Mesenchymal stem cell (in vitro differentiated cells and primary cell): Measurements from ENCODE around the gene ROCK2.

Experiments
- DNase-seq: peaks from one replicate; pipeline ENCODE4 v3.0.0-alpha.2; 2013
- H2AFZ ChIP-seq: one replicate; pipeline ENCODE4 v1.6.1; 2013; ENCODE audit warnings: low read depth, mild to moderate bottlenecking, control low read depth, inconsistent platforms, low read length, moderate library complexity
- H2AK5ac ChIP-seq: 2 replicates; pipeline ENCODE4 v1.6.1; 2013; ENCODE audit warnings: low read length, moderate library complexity, mild to moderate bottlenecking, inconsistent platforms; ENCODE audit not compliant: severe bottlenecking
- H2BK120ac ChIP-seq: one replicate; pipeline ENCODE4 v1.6.1; 2013; ENCODE audit warnings: low read depth, mild to moderate bottlenecking, inconsistent platforms, low read length, moderate library complexity
- H2BK12ac ChIP-seq, 2 experiments: one replicate each; pipeline ENCODE4 v1.6.1; 2013; ENCODE audit warnings: inconsistent platforms in 2 of 2, low read length in 2 of 2, mild to moderate bottlenecking in 2 of 2, moderate library complexity in 2 of 2, control low read depth in 1 of 2
- H2BK15ac ChIP-seq: one replicate; pipeline ENCODE4 v1.6.1; 2013; ENCODE audit warnings: mild to moderate bottlenecking, low read depth, inconsistent platforms; ENCODE audit not compliant: poor library complexity, severe bottlenecking
- H2BK5ac ChIP-seq: 2 replicates; pipeline ENCODE4 v1.6.1; 2013; ENCODE audit warnings: low read depth, mild to moderate bottlenecking, low read length, control low read depth, inconsistent platforms; ENCODE audit not compliant: poor library complexity, severe bottlenecking
- H3K14ac ChIP-seq, 2 experiments: one replicate each; pipeline ENCODE4 v1.6.1; 2013; ENCODE audit warnings: inconsistent platforms in 2 of 2, low read length in 2 of 2, control low read depth in 1 of 2, mild to moderate bottlenecking in 1 of 2, moderate library complexity in 1 of 2
- H3K18ac ChIP-seq, 2 experiments: one replicate each; pipeline ENCODE4 v1.6.1; 2013; ENCODE audit warnings: inconsistent platforms in 2 of 2, low read length in 2 of 2, control low read depth in 1 of 2, low read depth in 1 of 2, mild to moderate bottlenecking in 1 of 2
- H3K23ac ChIP-seq, 2 experiments: one replicate each; pipeline ENCODE4 v1.6.1; 2013; ENCODE audit warnings: inconsistent platforms in 2 of 2, low read length in 2 of 2, mild to moderate bottlenecking in 2 of 2, moderate library complexity in 2 of 2, control low read depth in 1 of 2
- H3K27ac ChIP-seq: 2 replicates; pipeline ENCODE4 v1.5.1; 2013; ENCODE audit warnings: mild to moderate bottlenecking, moderate library complexity, low read length, control low read depth, inconsistent platforms; ENCODE audit not compliant: poor library complexity, severe bottlenecking
- H3K27me3 ChIP-seq, 2 experiments: 2 replicates each; pipeline versions ENCODE4 v1.6.1 to v1.7.0; 2013; ENCODE audit warnings: low read length in 2 of 2, mild to moderate bottlenecking in 2 of 2, moderate library complexity in 2 of 2, control low read depth in 1 of 2, inconsistent platforms in 1 of 2; ENCODE audit not compliant: control insufficient read depth in 1 of 2, insufficient read depth in 1 of 2
- H3K36me3 ChIP-seq, 2 experiments: 2 replicates each; pipeline versions ENCODE4 v1.6.1 to v1.7.0; 2013; ENCODE audit warnings: low read length in 2 of 2, control low read depth in 1 of 2, inconsistent platforms in 1 of 2, low read depth in 1 of 2, mild to moderate bottlenecking in 1 of 2; ENCODE audit not compliant: insufficient read depth in 2 of 2, control insufficient read depth in 1 of 2
- H3K4ac ChIP-seq, 2 experiments: one replicate each; pipeline ENCODE4 v1.6.1; 2013; ENCODE audit warnings: inconsistent platforms in 2 of 2, low read length in 2 of 2, mild to moderate bottlenecking in 2 of 2, moderate library complexity in 2 of 2, control low read depth in 1 of 2, low read depth in 1 of 2
- H3K4me1 ChIP-seq: 2 replicates; pipeline ENCODE4 v1.6.1; 2013; ENCODE audit warnings: low read depth, low read length, control low read depth; ENCODE audit not compliant: control insufficient read depth, insufficient read depth
- H3K4me2 ChIP-seq: 2 replicates; pipeline ENCODE4 v1.6.1; 2013; ENCODE audit warnings: low read length, mild to moderate bottlenecking, inconsistent platforms; ENCODE audit not compliant: poor library complexity, severe bottlenecking
- H3K4me3 ChIP-seq, 2 experiments: 2 replicates each; pipeline versions ENCODE4 v1.5.1 to v1.7.0; 2013; ENCODE audit warnings: low read length in 2 of 2, mild to moderate bottlenecking in 2 of 2, control low read depth in 1 of 2, low read depth in 1 of 2; ENCODE audit not compliant: insufficient read depth in 1 of 2
- H3K79me1 ChIP-seq: replicated peaks from 2 replicates; pipeline ENCODE4 v1.6.1; 2013; ENCODE audit warnings: mild to moderate bottlenecking, control low read depth, low read length, inconsistent platforms; ENCODE audit not compliant: poor library complexity, severe bottlenecking
- H3K9ac ChIP-seq: 2 replicates; pipeline ENCODE4 v1.7.0; 2013; ENCODE audit warnings: mild to moderate bottlenecking, low read length, moderate library complexity
- H3K9me3 ChIP-seq: 2 replicates; pipeline ENCODE4 v1.7.0; 2013; ENCODE audit warnings: mild to moderate bottlenecking, low read length; ENCODE audit not compliant: control insufficient read depth
- H4K8ac ChIP-seq: one replicate; pipeline ENCODE4 v1.6.1; 2013; ENCODE audit warnings: inconsistent platforms, mild to moderate bottlenecking, low read length, moderate library complexity
- H4K91ac ChIP-seq: one replicate; pipeline ENCODE4 v1.6.1; 2013; ENCODE audit warnings: mild to moderate bottlenecking, low read length, inconsistent platforms
- WGBS: methylation state at CpG from one replicate; pipeline ENCODE4 v1.1.7; 2013; ENCODE audit warnings: mixed read lengths; 5-methylcytosine and 5-hydroxymethylcytosine counted together

The ROCK2 gene

DNA sequence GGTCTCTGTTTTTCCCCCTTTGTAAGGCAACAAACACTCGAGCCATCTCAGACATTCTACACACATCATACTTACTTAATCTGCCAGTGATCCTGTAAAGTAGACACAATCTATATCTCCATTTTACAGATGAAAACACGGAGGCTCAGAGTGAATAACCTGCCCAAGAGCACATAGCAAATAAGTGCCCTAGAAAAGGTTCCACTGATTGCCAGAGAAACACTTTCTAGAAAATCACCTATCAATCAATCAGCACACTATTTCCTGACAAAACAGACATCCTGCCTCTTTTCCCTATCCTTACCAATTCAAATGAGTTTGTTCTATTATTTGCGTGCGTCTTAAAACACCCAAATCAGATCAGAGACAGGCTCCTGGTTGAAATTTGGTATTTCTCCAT, 165.2 kb downstream of the ROCK2 start:
- Histone ChIP-seq H4K91ac (no peak overlapping the region), H3K14ac (no peak overlapping the region), H3K23ac (no peak overlapping the region), H3K27ac (no peak overlapping the region), H3K27me3 (no peaks in the 10 kb centered on the region), H3K18ac (no peak overlapping the region), H2BK5ac (no peak overlapping the region), H3K9ac (no peak overlapping the region), H2AK5ac (no peak overlapping the region), H3K4me3 (no peak overlapping the region), H3K79me1 (peaks cover 3% of the 10 kb centered on the region), H2BK120ac (no peak overlapping the region), H2BK15ac (no peak overlapping the region), H2AFZ (no peak overlapping the region), H2BK12ac (no peak overlapping the region), H3K4me2 (no peak overlapping the region), H4K8ac (no peak overlapping the region), H3K36me3 (peaks cover 3 to 57% of the 10 kb centered on the region in 2 experiments), H3K4me1 (peaks cover 3% of the 10 kb centered on the region), H3K4ac (no peak overlapping the region), H3K9me3 (no peaks in the 10 kb centered on the region)
- 84% methylated on average over 4 of the region's 4 CpGs for WGBS
- no peak for DNase-seq

DNA sequence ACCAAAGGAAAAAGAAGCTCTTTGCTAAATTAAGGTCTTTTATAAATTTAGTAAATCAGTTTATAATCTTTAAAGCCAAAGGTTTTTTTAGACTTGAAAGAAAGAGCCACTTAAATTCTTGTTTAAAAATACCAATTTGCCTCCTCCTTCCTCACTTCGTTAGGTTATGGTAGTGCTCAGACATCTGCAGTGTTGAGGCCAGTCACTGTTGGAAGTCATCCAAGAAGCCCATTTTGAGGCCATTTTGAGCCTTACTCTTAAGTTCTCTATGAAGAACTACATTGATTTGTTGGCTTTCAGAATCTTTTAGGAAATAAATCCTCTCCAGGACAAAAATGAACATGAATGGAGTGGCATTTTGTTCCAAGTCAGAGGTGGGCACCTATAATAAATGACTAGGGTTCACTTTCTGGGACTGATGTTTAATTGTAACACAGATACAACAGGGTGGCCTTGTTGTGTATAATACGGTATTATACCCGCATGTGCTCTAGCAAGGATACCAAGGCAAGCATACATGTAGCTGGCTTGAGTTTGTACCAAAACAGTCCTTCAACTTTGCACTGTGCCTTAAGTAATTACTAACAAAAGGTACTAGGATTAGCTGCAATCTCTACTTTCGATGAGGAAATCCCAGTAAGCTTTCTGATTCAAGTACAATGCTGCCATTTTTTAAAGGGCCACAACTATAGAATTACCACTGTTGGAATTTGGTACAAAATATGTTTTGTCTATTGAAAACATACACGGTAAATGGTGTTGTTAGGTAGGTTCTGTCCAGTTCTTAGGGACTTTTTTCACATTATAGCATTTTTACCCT, 166.4 kb downstream of the ROCK2 start:
- H2BK12ac ChIP-seq, result no peak overlapping the region
- H2BK5ac ChIP-seq, result no peak overlapping the region
- H3K14ac ChIP-seq, result no peak overlapping the region
- no peak overlapping the region for H2BK15ac ChIP-seq
- peaks cover 3% of the 10 kb centered on the region for H3K4me1 ChIP-seq
- H3K9ac ChIP-seq, result no peak overlapping the region
- peaks cover 3% of the 10 kb centered on the region for H3K79me1 ChIP-seq
- H3K27ac ChIP-seq, result no peak overlapping the region
- no peak overlapping the region for H2BK120ac ChIP-seq
- H3K4me2 ChIP-seq, result no peak overlapping the region
- no peak overlapping the region for H2AFZ ChIP-seq
- H3K4me3 ChIP-seq, result no peak overlapping the region
- 67% methylated on average over 4 of the region's 5 CpGs for WGBS
- H3K23ac ChIP-seq, result no peak overlapping the region
- H3K9me3 ChIP-seq, result no peaks in the 10 kb centered on the region
- H4K91ac ChIP-seq, result no peak overlapping the region
- peak; percentile 45 for DNase-seq
- H3K27me3 ChIP-seq, result no peaks in the 10 kb centered on the region
- H2AK5ac ChIP-seq, result no peak overlapping the region
- H4K8ac ChIP-seq, result no peak overlapping the region
- H3K4ac ChIP-seq, result no peak overlapping the region
- H3K18ac ChIP-seq, result no peak overlapping the region
- peaks cover 3 to 51% of the 10 kb centered on the region in 2 experiments for H3K36me3 ChIP-seq

DNA sequence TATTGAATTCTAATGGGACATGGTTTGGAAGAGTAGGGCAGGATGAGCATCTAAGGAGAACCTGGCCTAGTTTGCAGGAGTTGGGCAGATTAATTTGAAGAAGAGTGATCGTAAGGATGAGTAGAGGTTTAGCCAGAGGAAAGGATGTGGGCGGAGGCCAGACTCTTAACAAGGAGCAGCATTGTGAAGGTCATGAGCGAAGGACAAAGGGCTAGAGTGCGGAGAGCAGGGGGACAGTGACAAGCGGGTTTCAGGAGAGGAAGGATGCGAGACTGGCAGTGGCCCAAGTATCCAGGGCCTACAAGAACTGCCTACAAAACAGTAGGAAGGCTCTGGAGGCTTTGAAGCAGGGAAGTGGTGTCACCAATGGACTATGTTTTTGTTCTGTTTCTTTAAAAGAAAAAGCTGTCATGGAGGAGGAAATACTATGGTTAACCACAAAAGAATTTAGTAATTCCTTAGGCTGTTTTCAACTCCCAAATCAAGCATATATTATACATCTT, 169.1 kb downstream of the ROCK2 start:
- WGBS, result 72% methylated on average over 6 of the region's 6 CpGs
- Histone ChIP-seq H3K14ac (no peak overlapping the region), H3K9me3 (no peaks in the 10 kb centered on the region), H3K23ac (no peak overlapping the region), H3K27ac (peak overlapping the region; percentile 46), H3K4ac (no peak overlapping the region), H3K9ac (no peak overlapping the region), H2AK5ac (no peak overlapping the region), H3K4me3 (no peak overlapping the region), H3K18ac (peak overlapping the region; percentile 23 to 58), H3K36me3 (peaks cover 0 to 29% of the 10 kb centered on the region in 2 experiments), H2AFZ (no peak overlapping the region), H3K27me3 (no peaks in the 10 kb centered on the region), H4K91ac (peak overlapping the region; percentile 2), H3K79me1 (peaks cover 3% of the 10 kb centered on the region), H3K4me2 (no peak overlapping the region), H2BK15ac (no peak overlapping the region), H2BK5ac (no peak overlapping the region), H2BK120ac (no peak overlapping the region), H3K4me1 (peaks cover 3% of the 10 kb centered on the region), H2BK12ac (peak overlapping the region in 1 of 2 experiments; percentile 82), H4K8ac (peak overlapping the region; percentile 78)
- DNase-seq, result peak; percentile 62

DNA sequence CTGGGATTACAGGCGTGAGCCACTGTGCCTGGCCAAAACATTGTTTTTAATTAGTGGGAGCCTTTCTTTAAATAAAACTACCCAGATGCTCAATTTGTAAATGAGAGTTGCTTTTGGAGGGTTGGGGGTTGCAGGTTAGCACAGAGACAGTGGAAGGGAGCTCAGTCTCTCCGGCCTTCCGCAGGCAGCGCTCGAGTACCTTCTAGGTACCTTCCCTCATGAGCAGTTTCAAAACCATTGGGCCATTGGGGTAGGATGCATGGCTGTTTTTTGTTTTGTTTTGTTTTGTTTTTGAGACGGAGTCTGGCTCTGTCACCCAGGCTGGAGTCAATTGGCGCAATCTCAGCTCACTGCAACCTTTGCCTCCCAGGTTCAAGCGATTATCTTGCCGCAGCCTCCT, 170.2 kb downstream of the ROCK2 start:
- H3K14ac ChIP-seq, result no peak overlapping the region
- no peaks in the 10 kb centered on the region for H3K27me3 ChIP-seq
- no peak overlapping the region for H3K27ac ChIP-seq
- no peak overlapping the region for H2AFZ ChIP-seq
- H3K18ac ChIP-seq, result no peak overlapping the region
- H3K4me2 ChIP-seq, result no peak overlapping the region
- no peak overlapping the region for H4K8ac ChIP-seq
- peaks cover 0 to 19% of the 10 kb centered on the region in 2 experiments for H3K36me3 ChIP-seq
- no peak for DNase-seq
- H3K9me3 ChIP-seq, result no peaks in the 10 kb centered on the region
- 97% methylated on average over 9 of the region's 9 CpGs for WGBS
- H3K4me1 ChIP-seq, result peaks cover 6% of the 10 kb centered on the region
- peaks cover 2% of the 10 kb centered on the region for H3K79me1 ChIP-seq
- no peak overlapping the region for H3K9ac ChIP-seq
- no peak overlapping the region for H2BK12ac ChIP-seq
- H3K4me3 ChIP-seq, result no peak overlapping the region
- no peak overlapping the region for H3K4ac ChIP-seq
- no peak overlapping the region for H3K23ac ChIP-seq
- H4K91ac ChIP-seq, result no peak overlapping the region
- H2BK120ac ChIP-seq, result peak overlapping the region; percentile 34
- H2BK15ac ChIP-seq, result no peak overlapping the region
- H2BK5ac ChIP-seq, result no peak overlapping the region
- H2AK5ac ChIP-seq, result no peak overlapping the region
